Activated naive CD4-positive, alpha-beta T cell treated with anti-CD3 and anti-CD28 coated beads, Interleukin-2, amount 50 U/mL, for 24 hours (primary cell): Measurements from ENCODE around the gene TSPO.
"Not testable (repeated sequence)": the region's sequence is repeated elsewhere in the genome, so short reads cannot be mapped to it uniquely, and the experiment has no call there.

Experiments used
- H3K27ac Mint-ChIP-seq: one replicate; pipeline ENCODE4 v1.8.0; 2021; ENCODE audit warnings: mild to moderate bottlenecking, mixed read lengths
- H3K27me3 Mint-ChIP-seq: one replicate; pipeline ENCODE4 v1.8.0; 2021; ENCODE audit warnings: mixed read lengths
- H3K36me3 Mint-ChIP-seq: one replicate; pipeline ENCODE4 v1.8.0; 2021; ENCODE audit warnings: mixed read lengths
- H3K4me1 Mint-ChIP-seq: one replicate; pipeline ENCODE4 v1.8.0; 2021; ENCODE audit warnings: mixed read lengths
- H3K4me3 Mint-ChIP-seq: one replicate; pipeline ENCODE4 v1.8.0; 2021; ENCODE audit warnings: mild to moderate bottlenecking, mixed read lengths
- H3K9me3 Mint-ChIP-seq: one replicate; pipeline ENCODE4 v1.8.0; 2021; ENCODE audit warnings: mixed read lengths

The TSPO gene

DNA sequence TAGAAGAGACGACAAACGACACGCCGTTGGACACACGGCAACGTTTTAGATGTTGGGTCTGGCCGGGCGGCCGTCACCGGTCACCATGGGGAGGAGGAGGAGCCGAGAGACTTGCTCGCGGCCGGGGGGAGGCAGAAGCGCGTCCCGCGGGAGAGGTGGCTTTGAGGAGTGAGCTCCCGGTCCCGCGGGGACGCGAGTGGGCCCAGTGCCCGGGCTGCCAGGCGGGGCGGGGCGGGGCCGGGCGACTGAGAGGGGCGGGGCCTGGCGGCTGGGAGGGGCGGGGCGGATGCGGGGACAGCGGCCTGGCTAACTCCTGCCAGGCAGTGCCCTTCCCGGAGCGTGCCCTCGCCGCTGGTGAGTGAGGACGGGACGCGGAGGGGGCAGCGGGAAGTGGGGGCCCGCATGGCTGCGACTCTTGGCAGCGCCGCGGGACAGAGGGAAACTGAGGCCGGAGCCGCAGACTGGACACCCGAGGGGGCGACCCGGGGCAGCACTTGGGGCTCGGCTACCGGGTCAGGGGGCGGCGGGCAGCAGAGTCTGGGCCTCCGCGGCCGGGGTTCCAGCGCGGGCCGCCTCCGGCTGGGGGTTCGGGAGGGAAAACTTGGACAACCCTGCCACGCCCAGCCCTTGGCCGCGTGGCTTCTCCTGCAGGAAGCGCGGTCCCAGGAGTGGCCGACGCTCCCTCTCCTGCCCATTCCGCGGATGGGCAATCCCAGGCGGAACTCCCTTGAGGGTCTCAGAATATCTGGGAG lies at the start of gene TSPO:
TSPO (plus strand) TSS at position 309 of the 752 bp plus-strand sequence. CDS start 7,680 bp downstream, outside the sequence.
- no peaks in the 10 kb centered on the region for H3K36me3 Mint-ChIP-seq
- H3K27ac Mint-ChIP-seq = peak within 1 kb of the TSS; percentile 85
- H3K4me1 Mint-ChIP-seq = peaks cover 29% of the 10 kb centered on the region
- peak within 1 kb of the TSS; percentile 92 for H3K4me3 Mint-ChIP-seq
- no peaks in the 10 kb centered on the region for H3K27me3 Mint-ChIP-seq
- no peaks in the 10 kb centered on the region for H3K9me3 Mint-ChIP-seq

DNA sequence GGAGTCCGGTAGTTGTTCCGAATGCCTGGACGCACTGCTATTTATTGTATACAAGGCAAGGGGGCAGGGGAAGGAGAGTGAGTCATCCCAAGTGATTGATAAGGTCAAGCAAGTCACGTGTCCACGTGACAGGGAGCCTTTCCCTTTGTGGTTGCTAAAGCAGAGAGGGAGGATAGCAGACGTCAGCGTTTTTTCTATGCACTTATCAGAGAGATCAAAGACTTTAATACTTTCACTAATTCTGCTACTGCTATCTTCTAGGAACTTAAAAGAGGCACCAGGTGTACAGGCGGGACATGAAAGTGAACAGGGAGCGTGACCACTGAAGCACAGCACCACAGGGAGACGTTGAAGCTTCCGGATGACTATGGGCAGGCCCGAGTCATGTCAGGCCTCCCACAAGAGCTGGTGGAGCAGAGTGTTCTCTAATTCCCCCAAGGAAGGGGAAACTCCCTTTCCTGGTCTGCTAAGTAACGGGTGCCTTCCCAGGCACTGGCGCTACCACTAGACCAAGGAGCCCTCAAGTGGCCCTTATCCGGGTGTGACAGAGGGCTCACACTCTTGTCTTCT lies 47.2 kb upstream of the TSPO start:
- H3K27me3 Mint-ChIP-seq, H3K9me3 Mint-ChIP-seq, H3K36me3 Mint-ChIP-seq, H3K4me1 Mint-ChIP-seq: not testable (repeated sequence)
- peak overlapping the region; percentile 62 for H3K27ac Mint-ChIP-seq
- H3K4me3 Mint-ChIP-seq = peak overlapping the region; percentile 37

DNA sequence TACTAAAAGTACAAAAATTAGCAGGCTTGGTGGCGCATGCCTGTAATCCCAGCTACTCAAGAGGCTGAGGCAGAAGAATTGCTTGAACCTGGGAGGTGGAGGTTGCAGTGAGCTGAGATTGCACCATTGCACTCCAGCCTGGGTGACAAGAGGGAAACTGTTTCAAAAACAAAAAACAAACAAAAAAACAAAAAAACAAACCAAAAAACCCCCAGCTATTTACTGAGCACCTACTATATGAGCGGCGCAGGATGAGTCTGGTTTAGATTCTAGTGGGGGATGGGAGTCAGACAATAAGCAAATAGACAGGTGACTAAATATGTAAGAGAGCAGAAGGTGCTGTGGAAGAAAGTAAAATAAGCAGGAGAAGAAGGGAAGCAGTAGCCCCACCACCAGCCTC lies 46.4 kb upstream of the TSPO start:
- H3K4me1 Mint-ChIP-seq, H3K27ac Mint-ChIP-seq, H3K9me3 Mint-ChIP-seq, H3K27me3 Mint-ChIP-seq, H3K4me3 Mint-ChIP-seq, H3K36me3 Mint-ChIP-seq: not testable (repeated sequence)

DNA sequence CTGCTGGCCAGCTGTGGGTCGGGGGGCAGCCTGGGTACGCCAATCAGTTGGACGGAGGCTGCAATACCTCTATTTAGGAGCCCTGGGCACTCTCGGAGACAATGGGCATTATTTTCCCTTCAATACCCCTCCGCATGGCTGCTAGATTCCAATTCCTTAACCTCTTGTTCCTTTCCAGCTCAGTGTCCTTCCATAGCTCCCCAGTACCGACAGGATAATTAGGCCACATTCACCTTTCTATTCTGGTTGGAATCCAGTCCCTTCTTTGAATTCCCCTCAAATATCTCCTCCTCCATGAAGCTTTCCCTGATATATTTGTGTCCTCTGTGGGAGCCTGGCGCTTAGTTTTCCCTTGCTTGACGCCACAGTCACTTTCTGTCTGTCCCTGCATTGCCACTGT lies 45.1 kb upstream of the TSPO start:
- no peaks in the 10 kb centered on the region for H3K36me3 Mint-ChIP-seq
- no peaks in the 10 kb centered on the region for H3K9me3 Mint-ChIP-seq
- H3K4me1 Mint-ChIP-seq = peaks cover 12% of the 10 kb centered on the region
- H3K27ac Mint-ChIP-seq = no peak overlapping the region
- no peak overlapping the region for H3K4me3 Mint-ChIP-seq
- no peaks in the 10 kb centered on the region for H3K27me3 Mint-ChIP-seq

DNA sequence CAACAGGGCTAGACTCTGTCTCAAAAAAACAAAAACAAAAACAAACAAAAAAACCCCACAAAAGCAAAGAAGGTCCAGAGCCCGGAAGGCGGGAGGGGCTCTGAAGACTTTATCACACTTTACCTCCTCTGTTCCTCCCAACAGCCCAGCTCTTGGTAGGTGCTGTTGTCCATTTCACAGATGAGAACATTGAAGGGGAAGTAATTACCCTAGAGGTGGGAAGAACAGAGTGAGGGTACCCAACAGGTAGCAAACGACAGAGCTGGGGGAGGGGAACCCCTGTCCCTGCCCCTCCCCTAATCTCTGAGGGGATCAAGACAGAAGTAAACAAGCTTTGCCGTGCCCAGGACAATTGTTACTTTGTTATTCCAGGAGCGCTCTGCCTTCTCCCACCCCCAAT lies 41.8 kb upstream of the TSPO start:
- Mint-ChIP-seq H3K4me3 (peak overlapping the region; percentile 55), H3K4me1 (peaks cover 3% of the 10 kb centered on the region), H3K27me3 (no peaks in the 10 kb centered on the region), H3K9me3 (no peaks in the 10 kb centered on the region), H3K27ac (peak overlapping the region; percentile 12), H3K36me3 (no peaks in the 10 kb centered on the region)

DNA sequence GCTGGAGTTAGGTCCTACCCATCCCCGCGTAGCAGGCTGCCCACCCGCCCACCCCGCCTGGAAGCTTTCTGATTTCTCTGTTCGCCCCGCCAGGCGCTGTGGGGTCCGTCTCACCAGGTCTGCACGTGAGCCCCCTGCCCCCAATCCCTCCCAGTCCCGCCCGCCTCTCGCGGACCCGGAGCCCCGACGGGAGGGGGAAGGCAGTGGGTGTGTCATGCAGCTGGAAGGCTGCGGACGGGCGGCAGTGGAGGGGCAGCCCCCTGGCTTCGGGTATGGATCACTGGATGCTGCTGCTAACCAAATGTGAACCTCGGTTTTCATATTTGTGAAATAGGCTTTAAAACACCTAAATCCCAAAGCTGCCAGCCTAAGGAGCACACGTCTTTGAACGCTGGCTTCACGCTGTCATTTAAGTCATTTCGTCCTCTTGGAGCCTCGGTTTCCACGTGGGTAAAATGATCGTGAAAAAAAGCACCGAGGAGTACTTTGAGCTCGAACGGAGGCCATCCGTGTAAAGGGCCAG lies 41.4 kb upstream of the TSPO start:
- H3K36me3 Mint-ChIP-seq = no peaks in the 10 kb centered on the region
- H3K9me3 Mint-ChIP-seq = no peaks in the 10 kb centered on the region
- H3K27me3 Mint-ChIP-seq = no peaks in the 10 kb centered on the region
- peak overlapping the region; percentile 8 for H3K27ac Mint-ChIP-seq
- peaks cover 3% of the 10 kb centered on the region for H3K4me1 Mint-ChIP-seq
- H3K4me3 Mint-ChIP-seq = peak overlapping the region; percentile 81

DNA sequence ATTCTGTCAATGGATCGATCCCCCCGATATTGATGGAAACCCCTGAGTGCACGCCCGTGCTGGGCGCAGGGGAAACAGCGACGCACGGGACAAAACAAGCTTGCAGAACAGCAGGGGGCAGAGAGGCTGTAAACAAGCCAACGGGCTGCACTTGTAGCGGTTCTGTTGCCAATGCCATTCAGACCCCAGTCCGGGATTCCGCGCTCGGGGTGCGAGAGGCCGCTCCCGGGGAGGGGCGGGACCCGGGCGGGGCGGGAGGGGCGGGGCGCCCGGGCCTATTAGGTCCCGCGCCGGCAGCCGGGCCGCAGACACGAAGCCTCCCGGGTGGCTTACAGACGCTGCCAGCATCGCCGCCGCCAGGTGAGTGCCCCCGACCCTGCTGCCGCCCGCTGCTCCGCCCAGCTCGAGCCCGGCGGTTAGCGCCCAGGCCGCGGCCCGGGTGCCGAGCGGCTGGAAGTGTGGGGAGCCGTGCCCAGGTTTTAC lies 40.9 kb upstream of the TSPO start, which contains the start of gene BIK:
BIK (plus strand) TSS at position 307 of the 483 bp plus-strand sequence. CDS start 13,273 bp downstream, outside the sequence.
- Mint-ChIP-seq H3K27me3 (no peaks in the 10 kb centered on the region), H3K9me3 (no peaks in the 10 kb centered on the region), H3K4me3 (peak within 1 kb of the TSS; percentile 81), H3K4me1 (peaks cover 3% of the 10 kb centered on the region), H3K27ac (peak within 1 kb of the TSS; percentile 8), H3K36me3 (no peaks in the 10 kb centered on the region)

DNA sequence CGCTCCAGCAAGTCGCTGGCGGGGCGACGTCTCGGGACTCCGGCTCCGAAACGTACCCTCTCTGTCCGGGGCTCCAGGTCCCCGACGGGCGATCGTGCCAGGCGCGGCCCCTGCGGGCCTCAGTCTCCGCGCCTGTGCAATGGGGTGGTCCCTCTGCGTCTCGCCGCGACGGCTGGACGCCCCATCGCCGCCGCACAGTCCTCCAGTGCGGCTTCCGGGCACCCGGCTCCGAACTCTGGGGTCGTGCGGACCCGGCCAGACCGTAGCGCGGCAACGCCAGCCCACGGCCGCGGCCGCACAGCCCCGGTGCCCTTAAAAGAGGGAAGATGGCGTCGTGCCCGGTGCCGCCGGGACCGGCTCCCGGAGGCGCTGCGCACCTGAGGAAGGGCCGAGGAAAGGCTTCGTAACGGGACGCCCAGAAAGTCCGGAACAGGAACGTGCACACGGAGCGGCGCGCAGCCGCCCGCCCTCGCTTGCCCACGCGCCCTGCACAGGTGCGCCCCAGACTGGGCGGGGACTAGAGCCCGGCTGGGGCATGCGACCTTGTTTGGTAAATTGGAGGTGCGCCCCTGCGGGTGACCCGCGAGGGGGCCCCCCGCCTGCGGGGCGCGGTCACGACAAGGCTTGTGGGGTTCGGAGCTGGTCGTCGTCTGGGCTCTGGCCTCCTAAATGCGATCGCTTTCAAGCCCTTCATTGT lies 40.3 kb upstream of the TSPO start:
- peak overlapping the region; percentile 73 for H3K4me3 Mint-ChIP-seq
- H3K27ac Mint-ChIP-seq = no peak overlapping the region
- no peaks in the 10 kb centered on the region for H3K27me3 Mint-ChIP-seq
- H3K9me3 Mint-ChIP-seq = no peaks in the 10 kb centered on the region
- H3K4me1 Mint-ChIP-seq = peaks cover 3% of the 10 kb centered on the region
- no peaks in the 10 kb centered on the region for H3K36me3 Mint-ChIP-seq

DNA sequence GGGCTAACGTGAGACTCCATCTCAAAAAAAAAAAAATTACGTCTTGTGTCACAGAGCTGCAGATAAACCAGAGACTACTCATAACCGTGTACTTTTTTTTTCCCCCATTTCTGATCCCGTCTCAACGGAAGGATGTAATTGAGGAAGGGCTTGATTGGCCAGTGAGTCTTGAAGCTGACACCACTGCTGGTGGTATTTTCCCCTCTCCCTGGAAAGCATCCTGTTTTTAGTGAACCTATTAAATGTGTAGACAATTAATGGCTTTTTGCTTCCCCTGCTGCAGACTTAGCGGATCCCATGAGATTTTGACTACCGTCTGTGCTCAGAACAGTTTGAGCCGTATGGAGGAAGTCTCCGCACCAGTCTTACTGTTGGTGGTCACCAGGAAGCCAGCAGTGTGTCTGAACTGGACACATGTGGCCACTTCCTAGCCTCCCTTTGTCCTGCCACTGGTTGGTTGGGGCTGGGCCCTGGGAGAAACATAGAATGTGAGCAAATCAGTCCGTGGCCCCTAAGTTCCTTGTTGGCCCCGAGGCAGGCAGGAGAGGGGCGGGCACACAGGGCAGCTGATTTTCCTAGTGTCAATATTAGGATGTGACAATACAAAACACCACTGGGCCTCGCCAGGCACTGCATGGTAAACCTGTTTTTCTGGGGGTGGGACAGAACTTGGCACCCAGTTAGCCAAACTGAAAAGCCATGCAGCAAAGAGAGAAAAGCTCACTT lies 37.7 kb upstream of the TSPO start:
- H3K4me1 Mint-ChIP-seq = peaks cover 3% of the 10 kb centered on the region
- H3K27ac Mint-ChIP-seq = no peak overlapping the region
- no peaks in the 10 kb centered on the region for H3K36me3 Mint-ChIP-seq
- H3K9me3 Mint-ChIP-seq = no peaks in the 10 kb centered on the region
- H3K4me3 Mint-ChIP-seq = no peak overlapping the region
- no peaks in the 10 kb centered on the region for H3K27me3 Mint-ChIP-seq

DNA sequence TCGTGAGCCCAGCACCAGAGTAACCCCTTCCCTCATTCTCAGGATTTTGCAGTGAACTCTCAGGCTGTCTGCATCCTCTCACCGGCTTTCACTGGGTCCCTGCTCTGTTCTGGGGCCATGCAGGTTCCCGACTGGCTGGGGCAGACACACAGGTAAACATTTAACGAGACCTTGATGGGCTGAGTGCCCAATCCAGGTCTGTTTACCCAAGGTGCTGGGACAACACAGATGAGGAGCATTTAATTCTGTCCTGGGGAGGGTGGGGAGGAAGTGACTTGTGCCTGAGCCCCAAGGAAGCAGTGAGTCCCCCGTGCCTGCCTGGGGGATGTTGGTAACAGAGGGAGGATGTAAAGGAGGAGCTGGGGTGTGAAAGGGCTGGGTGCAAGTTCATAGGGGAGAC lies 36.4 kb upstream of the TSPO start:
- H3K4me1 Mint-ChIP-seq = peaks cover 3% of the 10 kb centered on the region
- H3K36me3 Mint-ChIP-seq = no peaks in the 10 kb centered on the region
- no peak overlapping the region for H3K4me3 Mint-ChIP-seq
- no peaks in the 10 kb centered on the region for H3K9me3 Mint-ChIP-seq
- H3K27me3 Mint-ChIP-seq = no peaks in the 10 kb centered on the region
- H3K27ac Mint-ChIP-seq = no peak overlapping the region

DNA sequence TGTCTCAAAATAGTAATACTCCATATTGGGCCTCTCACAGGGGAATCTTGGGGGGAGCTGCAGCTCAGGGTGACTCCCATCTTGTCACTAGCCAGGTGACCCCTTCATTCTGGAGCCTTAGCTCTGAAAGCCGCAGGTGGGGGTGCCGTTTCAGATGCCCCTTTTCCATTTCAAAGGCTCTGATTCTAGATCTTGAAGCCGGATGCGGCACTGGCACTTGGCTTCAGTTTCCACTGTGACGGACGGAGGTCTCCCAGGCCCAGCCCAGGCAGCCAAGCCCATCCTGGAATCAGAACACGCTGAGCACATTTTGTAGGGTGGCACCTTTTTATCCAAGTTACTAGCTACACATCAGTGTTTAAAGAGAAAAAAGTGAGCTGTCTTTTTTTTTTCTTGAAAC lies 34.4 kb upstream of the TSPO start:
- Mint-ChIP-seq H3K36me3 (no peaks in the 10 kb centered on the region), H3K9me3 (no peaks in the 10 kb centered on the region), H3K27me3 (no peaks in the 10 kb centered on the region), H3K4me3 (no peak overlapping the region), H3K27ac (no peak overlapping the region), H3K4me1 (no peaks in the 10 kb centered on the region)

DNA sequence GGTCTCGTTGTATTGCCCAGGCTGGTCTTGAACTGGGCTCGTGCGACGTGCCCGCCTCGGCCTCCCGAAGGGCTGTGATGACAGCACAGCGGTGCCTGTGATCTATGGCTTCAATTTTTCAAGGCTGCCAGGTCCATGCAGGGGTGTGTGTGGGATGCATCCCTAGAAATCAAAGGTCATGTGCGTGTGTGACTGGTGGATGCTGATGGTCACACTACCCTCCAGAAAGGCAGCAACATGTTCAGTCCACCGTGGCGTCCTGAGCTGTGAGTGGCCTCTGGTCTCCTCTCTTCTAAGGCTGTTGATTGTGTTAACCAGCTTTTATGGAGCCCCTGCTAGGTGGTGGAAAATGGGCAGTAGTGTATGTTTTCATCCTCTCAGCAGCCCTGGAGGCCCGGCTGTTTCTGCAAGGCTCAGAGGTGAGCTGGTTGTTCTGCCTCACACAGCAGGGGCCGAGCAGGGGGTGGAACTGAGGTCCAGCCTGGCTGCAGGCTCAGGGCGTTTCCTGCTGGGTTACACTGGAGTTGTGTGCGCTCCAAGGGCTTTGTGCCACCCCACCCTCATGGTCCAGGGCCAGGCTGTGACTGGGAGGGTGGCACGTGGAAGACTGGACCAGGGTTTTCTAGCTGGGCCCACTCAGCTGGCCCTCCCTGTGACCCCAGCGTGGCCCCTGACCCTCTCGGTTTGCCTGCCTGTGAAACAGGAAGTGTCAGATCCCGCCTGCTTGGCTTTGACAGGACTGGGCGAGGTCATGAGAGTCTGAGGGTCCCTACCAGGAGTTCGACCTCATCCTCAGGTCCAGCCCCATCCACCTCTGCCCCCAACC lies 33.1 kb upstream of the TSPO start:
- Mint-ChIP-seq H3K9me3 (no peaks in the 10 kb centered on the region), H3K27me3 (no peaks in the 10 kb centered on the region), H3K27ac (no peak overlapping the region), H3K4me1 (no peaks in the 10 kb centered on the region), H3K4me3 (no peak overlapping the region), H3K36me3 (no peaks in the 10 kb centered on the region)

DNA sequence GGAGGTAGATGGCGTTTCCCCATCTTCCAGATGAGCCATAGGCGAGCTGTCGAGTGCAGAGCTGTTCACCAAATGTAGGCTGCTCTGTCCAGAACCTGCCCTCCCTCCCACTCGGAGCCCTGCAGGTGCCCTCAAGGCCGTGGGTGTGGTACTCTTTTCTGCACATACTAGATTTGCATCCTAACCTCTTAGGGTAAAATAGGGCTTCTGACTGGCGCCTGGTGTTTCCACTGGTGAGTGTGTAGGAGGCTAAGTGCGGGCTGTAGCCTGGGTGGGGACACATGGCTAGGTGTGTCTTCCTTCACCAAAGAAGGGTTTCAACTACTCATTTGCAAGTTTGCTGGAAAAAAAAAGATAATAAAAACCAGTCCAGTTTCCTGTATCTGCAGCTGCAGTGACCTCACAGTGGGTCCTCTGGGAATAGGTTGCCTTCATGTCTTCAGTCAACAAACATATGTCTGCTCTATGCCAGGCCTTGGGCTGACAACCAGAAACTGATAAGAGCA lies 32.4 kb upstream of the TSPO start:
- no peak overlapping the region for H3K4me3 Mint-ChIP-seq
- no peaks in the 10 kb centered on the region for H3K4me1 Mint-ChIP-seq
- H3K9me3 Mint-ChIP-seq = no peaks in the 10 kb centered on the region
- H3K36me3 Mint-ChIP-seq = no peaks in the 10 kb centered on the region
- no peak overlapping the region for H3K27ac Mint-ChIP-seq
- no peaks in the 10 kb centered on the region for H3K27me3 Mint-ChIP-seq

DNA sequence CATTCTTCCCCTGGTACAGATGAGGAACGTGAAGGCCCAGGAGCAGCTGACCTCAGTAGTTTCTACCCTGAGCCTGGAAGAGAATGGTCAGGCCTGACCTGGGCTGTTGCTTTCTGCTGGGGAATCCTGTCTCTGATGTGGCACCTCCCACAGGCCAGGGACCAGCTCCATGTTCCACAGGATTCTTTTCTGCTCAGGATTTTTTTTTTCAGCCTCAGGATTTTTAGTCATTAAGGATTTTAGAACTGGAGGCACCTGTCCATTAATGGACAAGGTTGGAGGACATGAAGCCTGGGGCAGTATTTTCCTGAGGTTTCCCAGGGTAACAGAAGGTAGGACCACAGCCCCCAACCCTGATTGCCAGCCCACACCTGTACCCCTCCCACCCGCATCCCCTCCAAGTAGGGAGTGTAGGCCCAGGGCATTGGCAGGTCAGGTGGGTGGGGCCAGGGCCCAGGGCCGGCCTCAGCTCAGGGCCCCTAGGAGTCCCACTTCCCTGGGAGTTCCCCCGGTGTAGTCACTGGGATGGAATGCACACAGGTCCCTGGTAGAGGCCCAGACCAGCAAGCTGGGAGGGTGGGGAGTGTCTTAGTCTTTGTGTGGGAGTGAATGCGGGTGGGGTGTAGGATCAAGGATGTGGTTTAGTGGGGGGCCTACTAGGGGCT lies 24.7 kb upstream of the TSPO start:
- Mint-ChIP-seq H3K36me3 (no peaks in the 10 kb centered on the region), H3K4me3 (no peak overlapping the region), H3K27ac (no peak overlapping the region), H3K4me1 (no peaks in the 10 kb centered on the region), H3K27me3 (no peaks in the 10 kb centered on the region), H3K9me3 (no peaks in the 10 kb centered on the region)
